IPS-18a (cell line): Measurements from ENCODE around the gene SH2D1A.

Experiments
- H3K27ac ChIP-seq: one replicate; pipeline ENCODE4 v1.5.1; 2013; ENCODE audit warnings: low read length
- H3K27me3 ChIP-seq: one replicate; pipeline ENCODE4 v1.6.1; 2013; ENCODE audit warnings: mild to moderate bottlenecking, low read length; ENCODE audit not compliant: control insufficient read depth, insufficient read depth
- H3K36me3 ChIP-seq: one replicate; pipeline ENCODE4 v1.6.1; 2013; ENCODE audit warnings: low read depth, low read length; ENCODE audit not compliant: control insufficient read depth
- H3K4me1 ChIP-seq: one replicate; pipeline ENCODE4 v1.6.1; 2013; ENCODE audit warnings: low read depth, low read length; ENCODE audit not compliant: control insufficient read depth
- H3K4me3 ChIP-seq: one replicate; pipeline ENCODE4 v1.5.1; 2013; ENCODE audit warnings: low read length
- H3K9ac ChIP-seq: one replicate; pipeline ENCODE4 v1.6.1; 2013; ENCODE audit warnings: mild to moderate bottlenecking, low read length, moderate library complexity
- H3K9me3 ChIP-seq: one replicate; pipeline ENCODE4 v1.6.1; 2013; ENCODE audit warnings: low read depth, low read length; ENCODE audit not compliant: control insufficient read depth

Gene SH2D1A

DNA sequence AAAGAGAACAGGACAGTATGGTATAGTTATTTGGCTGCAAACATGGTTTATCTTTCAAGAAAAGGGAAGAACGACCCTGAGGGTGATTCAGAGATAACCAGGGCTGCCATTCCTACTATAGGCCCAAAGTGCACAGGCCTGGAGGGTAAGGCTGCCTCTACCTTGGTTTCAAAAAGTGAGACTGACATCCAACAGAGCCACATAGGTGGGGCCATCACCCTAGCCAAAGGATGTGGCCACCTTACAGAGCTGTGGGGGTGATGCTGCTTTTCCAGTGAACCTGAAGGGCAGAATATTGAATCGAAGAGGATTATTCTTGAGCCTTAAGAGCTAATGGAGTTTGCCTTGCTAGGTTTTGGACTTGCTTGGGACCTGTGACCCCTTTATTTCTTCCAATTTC is 15.7 kb downstream of the SH2D1A start:
- H3K9ac ChIP-seq: no peak overlapping the region
- no peak overlapping the region for H3K27ac ChIP-seq
- no peaks in the 10 kb centered on the region for H3K36me3 ChIP-seq
- H3K9me3 ChIP-seq: peaks cover 10% of the 10 kb centered on the region
- H3K4me3 ChIP-seq: no peak overlapping the region
- no peaks in the 10 kb centered on the region for H3K4me1 ChIP-seq
- no peaks in the 10 kb centered on the region for H3K27me3 ChIP-seq

DNA sequence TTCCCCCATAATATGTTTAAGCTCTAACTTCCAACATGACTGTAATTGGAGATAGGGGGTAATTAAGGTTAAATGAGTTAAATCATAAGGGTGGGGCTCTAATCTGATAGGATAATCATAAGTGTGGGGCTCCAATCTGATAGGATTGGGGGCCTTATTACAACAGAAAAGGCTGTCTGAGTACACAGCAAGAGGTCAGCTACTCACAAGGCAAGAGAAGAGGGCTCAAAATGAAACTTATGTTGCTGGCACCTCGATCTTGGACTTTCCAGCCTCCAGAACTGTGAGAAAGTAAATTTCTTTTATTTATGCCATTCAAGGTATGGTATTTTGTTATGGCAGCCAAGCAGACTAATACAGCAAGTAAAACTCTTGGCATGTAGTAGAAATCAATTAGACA is 16.4 kb downstream of the SH2D1A start:
- H3K9ac ChIP-seq: no peak overlapping the region
- peaks cover 13% of the 10 kb centered on the region for H3K9me3 ChIP-seq
- H3K36me3 ChIP-seq: no peaks in the 10 kb centered on the region
- no peak overlapping the region for H3K27ac ChIP-seq
- no peak overlapping the region for H3K4me3 ChIP-seq
- no peaks in the 10 kb centered on the region for H3K4me1 ChIP-seq
- no peaks in the 10 kb centered on the region for H3K27me3 ChIP-seq

DNA sequence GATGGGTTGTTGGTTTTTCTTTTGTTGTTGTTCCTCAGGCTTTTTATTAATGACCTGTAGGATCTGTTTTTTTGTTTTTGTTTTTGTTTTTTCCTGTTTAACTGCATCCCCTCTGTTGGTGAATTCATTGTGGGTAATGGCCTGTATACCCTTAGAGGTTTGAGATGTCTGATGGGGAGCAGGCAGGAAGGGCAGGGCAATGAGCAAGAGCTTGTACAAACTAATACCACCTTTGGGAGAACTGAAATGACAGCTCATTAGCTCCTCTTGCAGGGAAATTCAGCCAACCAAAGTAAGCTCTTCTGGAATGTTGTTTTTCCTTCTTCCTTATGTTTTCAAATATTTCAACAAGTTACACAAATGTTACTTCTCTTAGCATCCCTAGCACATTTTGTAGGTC is 23.4 kb downstream of the SH2D1A start:
- Histone ChIP-seq H3K9ac (no peak overlapping the region), H3K27ac (no peak overlapping the region), H3K4me1 (no peaks in the 10 kb centered on the region), H3K27me3 (no peaks in the 10 kb centered on the region), H3K9me3 (peaks cover 30% of the 10 kb centered on the region), H3K4me3 (no peak overlapping the region), H3K36me3 (no peaks in the 10 kb centered on the region)

DNA sequence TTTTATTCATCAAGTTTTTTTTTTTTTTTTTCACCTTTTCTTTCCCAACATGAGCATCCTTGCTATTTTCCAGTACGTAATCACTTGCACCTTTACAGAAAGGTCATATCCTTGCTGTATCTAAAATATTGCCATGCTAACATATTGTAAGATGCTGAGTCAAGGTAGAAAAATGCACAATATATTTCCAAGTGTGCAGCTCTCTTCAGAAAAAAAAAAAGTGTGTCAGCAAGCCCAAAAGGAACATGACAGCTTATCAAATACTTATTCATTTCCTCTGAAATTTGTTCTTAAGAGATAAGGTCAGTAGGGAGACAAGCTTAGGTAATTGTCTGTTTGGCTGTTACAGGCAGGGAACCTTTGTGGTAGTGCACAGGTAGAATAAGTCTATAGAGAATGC is 27.0 kb downstream of the SH2D1A start:
- H3K4me1 ChIP-seq: no peaks in the 10 kb centered on the region
- no peak overlapping the region for H3K27ac ChIP-seq
- H3K9ac ChIP-seq: no peak overlapping the region
- no peaks in the 10 kb centered on the region for H3K36me3 ChIP-seq
- H3K4me3 ChIP-seq: no peak overlapping the region
- H3K9me3 ChIP-seq: peaks cover 26% of the 10 kb centered on the region
- H3K27me3 ChIP-seq: no peaks in the 10 kb centered on the region

DNA sequence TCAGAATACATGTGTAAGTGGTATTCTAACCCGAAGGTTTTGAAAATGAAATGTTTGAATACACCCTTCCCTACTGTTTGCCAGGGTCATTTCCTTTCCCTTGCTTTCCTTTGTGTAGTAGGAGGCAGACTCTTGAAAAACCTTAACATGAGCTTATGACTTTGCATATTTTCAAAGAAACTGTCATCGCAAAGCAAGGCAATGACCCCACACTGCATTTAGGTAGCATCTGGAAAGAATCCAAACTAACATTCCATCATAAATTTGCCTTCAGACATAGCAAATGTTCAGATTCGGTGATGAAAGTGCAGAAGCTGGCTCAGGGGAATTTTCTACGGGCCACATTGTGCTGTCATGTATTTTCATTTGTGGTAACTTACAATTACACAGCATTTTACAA is 32.3 kb downstream of the SH2D1A start:
- no peak overlapping the region for H3K27ac ChIP-seq

DNA sequence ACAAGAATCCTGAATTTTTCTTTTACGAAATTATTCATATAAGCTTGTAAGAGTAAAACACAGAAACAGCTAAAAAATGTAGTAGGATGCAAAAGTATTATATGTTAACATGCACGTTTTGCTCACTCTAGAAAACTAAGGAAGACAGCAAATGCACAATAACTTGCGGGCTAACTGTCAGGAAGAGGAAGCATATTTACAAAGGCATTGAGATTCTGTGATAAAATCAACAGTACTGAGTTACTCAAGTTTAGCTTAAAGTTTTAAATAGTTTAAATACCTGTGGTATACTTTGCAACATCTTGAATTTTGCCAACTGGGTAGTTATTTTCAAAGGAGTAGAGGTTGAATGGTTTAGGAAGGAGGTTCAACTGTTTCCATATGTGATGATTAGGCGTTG is 37.0 kb downstream of the SH2D1A start:
- Histone ChIP-seq H3K4me1 (no peaks in the 10 kb centered on the region), H3K9ac (no peak overlapping the region), H3K27me3 (no peaks in the 10 kb centered on the region), H3K9me3 (peaks cover 12% of the 10 kb centered on the region), H3K4me3 (no peak overlapping the region), H3K27ac (no peak overlapping the region), H3K36me3 (no peaks in the 10 kb centered on the region)

More for the DNA sequence above, 32.3 kb downstream of the SH2D1A start:
- H3K9me3 ChIP-seq: peaks cover 14% of the 10 kb centered on the region
- H3K36me3 ChIP-seq: no peaks in the 10 kb centered on the region
- no peak overlapping the region for H3K4me3 ChIP-seq
- H3K27me3 ChIP-seq: no peaks in the 10 kb centered on the region
- H3K4me1 ChIP-seq: no peaks in the 10 kb centered on the region
- no peak overlapping the region for H3K9ac ChIP-seq

DNA sequence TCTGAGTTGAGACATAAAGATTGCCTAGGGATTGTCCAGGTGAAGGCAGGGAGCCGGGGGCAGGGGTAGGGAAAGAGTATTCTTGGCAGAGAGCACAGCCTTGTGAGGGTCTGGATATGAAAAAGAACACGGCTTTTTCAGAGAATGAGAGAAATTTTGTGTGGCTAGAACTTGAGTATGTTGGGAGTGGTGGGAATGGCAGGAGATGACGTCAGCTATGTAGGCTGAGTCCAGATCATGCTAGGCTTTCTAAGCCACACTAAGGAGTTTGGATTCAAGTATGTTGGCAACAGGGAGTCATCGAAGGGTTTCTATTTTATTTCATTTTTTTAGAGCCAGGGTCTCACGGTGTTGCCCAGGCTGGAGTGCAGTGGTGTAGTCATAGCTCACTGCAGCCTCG is 40.0 kb downstream of the SH2D1A start:
- Histone ChIP-seq H3K4me1 (no peaks in the 10 kb centered on the region), H3K9ac (no peak overlapping the region), H3K27ac (no peak overlapping the region), H3K9me3 (peaks cover 12% of the 10 kb centered on the region), H3K36me3 (no peaks in the 10 kb centered on the region), H3K27me3 (no peaks in the 10 kb centered on the region), H3K4me3 (no peak overlapping the region)

DNA sequence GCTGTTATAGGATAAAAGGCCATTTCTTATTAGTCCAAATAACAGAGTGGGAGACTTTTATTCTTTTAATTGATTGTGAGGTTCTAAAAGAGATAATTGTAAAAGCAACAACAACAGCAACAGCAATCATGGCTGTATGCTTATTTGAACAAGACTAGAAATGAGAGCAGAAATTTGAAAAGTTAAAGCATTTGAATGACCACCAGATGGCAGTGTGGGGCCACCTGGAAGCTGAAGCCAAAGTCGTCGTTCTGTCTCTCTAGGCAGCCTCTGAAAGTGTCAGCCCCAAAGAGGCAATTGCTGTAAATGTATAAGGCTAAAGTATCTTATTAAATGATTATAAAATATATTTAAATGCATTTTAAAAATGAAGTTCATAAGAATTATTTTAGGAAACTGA is 42.2 kb downstream of the SH2D1A start:
- H3K27ac ChIP-seq: no peak overlapping the region

DNA sequence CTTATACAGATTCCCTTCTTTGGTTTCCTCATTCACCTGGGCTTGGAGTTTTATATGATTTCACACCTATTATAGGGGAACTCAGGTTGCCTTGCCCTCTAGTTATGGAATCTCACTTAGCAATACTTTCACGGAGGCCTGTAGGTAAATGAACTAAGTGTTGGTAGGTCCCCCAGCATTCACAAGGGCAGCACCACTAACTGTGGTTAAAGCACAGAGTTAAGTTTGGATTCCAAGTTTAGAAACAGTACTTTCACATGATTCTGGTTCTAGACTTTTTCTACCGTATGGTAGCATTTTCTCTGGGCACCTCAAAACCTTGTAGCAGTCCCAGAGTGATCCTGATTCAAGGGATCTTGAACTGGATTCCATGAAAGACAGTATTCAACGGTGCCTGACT is 46.4 kb downstream of the SH2D1A start:
- no peaks in the 10 kb centered on the region for H3K4me1 ChIP-seq
- H3K36me3 ChIP-seq: no peaks in the 10 kb centered on the region
- no peak overlapping the region for H3K27ac ChIP-seq
- H3K27me3 ChIP-seq: no peaks in the 10 kb centered on the region
- no peak overlapping the region for H3K9ac ChIP-seq
- no peaks in the 10 kb centered on the region for H3K9me3 ChIP-seq
- no peak overlapping the region for H3K4me3 ChIP-seq

More for the DNA sequence above, 42.2 kb downstream of the SH2D1A start:
- Histone ChIP-seq H3K9ac (no peak overlapping the region), H3K4me3 (no peak overlapping the region), H3K4me1 (no peaks in the 10 kb centered on the region), H3K27me3 (no peaks in the 10 kb centered on the region), H3K9me3 (peaks cover 8% of the 10 kb centered on the region), H3K36me3 (no peaks in the 10 kb centered on the region)

DNA sequence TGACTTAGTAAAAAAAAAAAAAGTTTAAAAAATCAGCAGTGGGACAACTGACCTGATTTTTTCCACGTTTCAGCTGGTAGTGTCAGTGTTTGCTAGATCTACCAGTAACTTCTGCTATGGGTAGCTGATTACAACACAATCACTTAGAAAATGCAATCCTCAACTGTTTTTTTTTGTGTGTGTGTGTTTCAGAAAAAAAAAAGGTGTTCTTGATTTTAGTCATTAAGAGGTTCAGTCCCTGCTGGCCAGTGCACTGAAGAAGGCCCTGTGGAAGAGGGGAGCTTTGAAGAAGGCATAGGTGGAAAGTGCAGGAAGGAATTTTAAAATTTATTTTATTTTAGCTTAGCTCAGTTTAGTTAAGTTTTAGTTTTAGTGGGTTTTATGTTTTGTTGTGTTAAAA is 46.9 kb downstream of the SH2D1A start:
- no peak overlapping the region for H3K4me3 ChIP-seq
- no peak overlapping the region for H3K9ac ChIP-seq
- no peaks in the 10 kb centered on the region for H3K27me3 ChIP-seq
- no peaks in the 10 kb centered on the region for H3K9me3 ChIP-seq
- no peaks in the 10 kb centered on the region for H3K4me1 ChIP-seq
- H3K36me3 ChIP-seq: no peaks in the 10 kb centered on the region
- no peak overlapping the region for H3K27ac ChIP-seq

DNA sequence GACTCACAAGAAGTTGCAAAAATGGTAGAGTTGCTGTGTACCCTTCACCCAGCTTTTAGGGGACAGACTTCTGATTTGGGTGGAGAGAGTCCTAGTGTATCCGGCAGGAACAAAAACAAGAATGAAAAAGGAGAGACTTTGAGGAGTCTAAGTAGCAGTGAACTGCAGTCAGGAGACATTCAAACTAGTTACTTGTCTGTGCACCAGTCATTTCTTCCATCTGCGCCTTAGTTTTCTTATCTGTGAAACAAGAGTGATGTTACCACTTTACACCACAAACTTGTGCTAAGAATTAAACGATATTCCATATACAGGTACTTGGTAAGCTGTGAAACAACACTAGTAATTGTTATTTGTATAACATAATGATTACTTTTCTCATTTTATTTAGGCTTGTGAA is 47.3 kb downstream of the SH2D1A start:
- no peaks in the 10 kb centered on the region for H3K36me3 ChIP-seq
- no peak overlapping the region for H3K27ac ChIP-seq
- H3K9ac ChIP-seq: no peak overlapping the region
- H3K27me3 ChIP-seq: no peaks in the 10 kb centered on the region
- no peaks in the 10 kb centered on the region for H3K4me1 ChIP-seq
- H3K4me3 ChIP-seq: no peak overlapping the region
- no peaks in the 10 kb centered on the region for H3K9me3 ChIP-seq

DNA sequence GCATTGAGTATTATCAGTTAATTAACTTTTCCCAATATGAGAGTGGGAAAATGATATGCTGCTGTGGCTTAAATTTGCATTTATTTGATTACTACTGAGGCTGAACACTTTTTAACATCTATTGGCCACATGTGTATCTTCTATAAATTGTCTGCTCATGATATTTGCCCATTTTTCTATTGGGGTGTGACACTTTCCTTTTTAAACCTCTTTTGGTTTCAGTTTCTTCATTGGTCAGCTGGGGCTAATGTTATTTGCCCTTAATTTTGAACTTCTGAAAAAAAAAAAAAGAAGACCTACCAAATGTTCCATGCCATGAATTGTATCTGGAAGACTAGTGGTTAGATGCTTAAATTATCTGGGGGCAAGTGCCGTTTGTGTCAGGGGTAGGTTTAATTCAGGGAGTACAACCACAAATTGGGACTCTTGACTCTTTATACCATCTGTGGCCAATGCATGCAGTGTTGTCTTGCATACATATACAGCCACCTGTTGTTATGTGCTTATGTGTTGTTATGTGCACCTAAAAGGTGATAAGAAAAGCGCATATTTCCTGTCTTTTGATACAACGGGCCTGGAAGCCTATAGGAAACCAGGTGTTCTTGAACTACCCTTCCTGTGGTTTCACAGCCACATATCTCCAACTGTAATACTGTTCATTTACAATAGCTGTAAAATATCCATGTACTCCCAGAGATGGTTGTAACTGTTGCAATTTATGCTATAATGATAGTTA is 49.0 kb downstream of the SH2D1A start:
- Histone ChIP-seq H3K4me1 (no peaks in the 10 kb centered on the region), H3K9ac (no peak overlapping the region), H3K4me3 (no peak overlapping the region), H3K27me3 (no peaks in the 10 kb centered on the region), H3K9me3 (peaks cover 6% of the 10 kb centered on the region), H3K36me3 (no peaks in the 10 kb centered on the region), H3K27ac (no peak overlapping the region)
